ENCODE measurements around the gene BRD4. TPM values are rescaled to one million over a fixed set of nuclear protein-coding genes. Genes with fewer than 3 reads are reported as not detected.

BRD4 gene
- total RNA-seq, 1 donor, result 25.3 TPM

GRCh38 chr19:15253061-15253460, 79.3 kb downstream of the BRD4 start:
- no peak for TF ChIP-seq CTCF (IDR thresholded peaks at IDR 0.05; ENCODE audit: insufficient read depth, low read length)
- no peak overlapping the region for H3K4me3 ChIP-seq (ENCODE audit: low read depth, low read length)
- DNase-seq (ENCODE audit: low read depth), result no peak

- no peak overlapping the region for H3K4me3 ChIP-seq (ENCODE audit: low read depth, low read length)
- DNase-seq (ENCODE audit: low read depth), result peak; percentile 46
- peak; percentile 50 for TF ChIP-seq CTCF (IDR thresholded peaks at IDR 0.05; ENCODE audit: insufficient read depth, low read length)
Observed at GRCh38 chr19:15252398-15253018, 79.8 kb downstream of the BRD4 start.

- H3K4me3 ChIP-seq (ENCODE audit: low read depth, low read length), result peak overlapping the region; percentile 40
- DNase-seq (ENCODE audit: low read depth), result peak; percentile 98
- peak; percentile 83 for TF ChIP-seq CTCF (IDR thresholded peaks at IDR 0.05; ENCODE audit: insufficient read depth, low read length)
Observed at GRCh38 chr19:15251749-15252397, 80.5 kb downstream of the BRD4 start.

- peak; percentile 74 for DNase-seq (ENCODE audit: low read depth)
- peak overlapping the region; percentile 40 for H3K4me3 ChIP-seq (ENCODE audit: low read depth, low read length)
- TF ChIP-seq CTCF (IDR thresholded peaks at IDR 0.05; ENCODE audit: insufficient read depth, low read length), result no peak
Observed at GRCh38 chr19:15251010-15251748, 81.2 kb downstream of the BRD4 start.

- TF ChIP-seq CTCF (IDR thresholded peaks at IDR 0.05; ENCODE audit: insufficient read depth, low read length), result no peak
- H3K4me3 ChIP-seq (ENCODE audit: low read depth, low read length), result peak overlapping the region; percentile 28
- no peak for DNase-seq (ENCODE audit: low read depth)
Observed at GRCh38 chr19:15250640-15250993, 81.7 kb downstream of the BRD4 start.

GRCh38 chr19:15249972-15250639, 82.2 kb downstream of the BRD4 start:
- no peak for TF ChIP-seq CTCF (IDR thresholded peaks at IDR 0.05; ENCODE audit: insufficient read depth, low read length)
- DNase-seq (ENCODE audit: low read depth), result peak; percentile 93
- peak overlapping the region; percentile 28 for H3K4me3 ChIP-seq (ENCODE audit: low read depth, low read length)
